Measurements from ENCODE around the gene KDM8.
"Not testable (repeated sequence)": the region's sequence is repeated elsewhere in the genome, so short reads cannot be mapped to it uniquely, and the experiment has no call there.

KDM8 gene

DNA sequence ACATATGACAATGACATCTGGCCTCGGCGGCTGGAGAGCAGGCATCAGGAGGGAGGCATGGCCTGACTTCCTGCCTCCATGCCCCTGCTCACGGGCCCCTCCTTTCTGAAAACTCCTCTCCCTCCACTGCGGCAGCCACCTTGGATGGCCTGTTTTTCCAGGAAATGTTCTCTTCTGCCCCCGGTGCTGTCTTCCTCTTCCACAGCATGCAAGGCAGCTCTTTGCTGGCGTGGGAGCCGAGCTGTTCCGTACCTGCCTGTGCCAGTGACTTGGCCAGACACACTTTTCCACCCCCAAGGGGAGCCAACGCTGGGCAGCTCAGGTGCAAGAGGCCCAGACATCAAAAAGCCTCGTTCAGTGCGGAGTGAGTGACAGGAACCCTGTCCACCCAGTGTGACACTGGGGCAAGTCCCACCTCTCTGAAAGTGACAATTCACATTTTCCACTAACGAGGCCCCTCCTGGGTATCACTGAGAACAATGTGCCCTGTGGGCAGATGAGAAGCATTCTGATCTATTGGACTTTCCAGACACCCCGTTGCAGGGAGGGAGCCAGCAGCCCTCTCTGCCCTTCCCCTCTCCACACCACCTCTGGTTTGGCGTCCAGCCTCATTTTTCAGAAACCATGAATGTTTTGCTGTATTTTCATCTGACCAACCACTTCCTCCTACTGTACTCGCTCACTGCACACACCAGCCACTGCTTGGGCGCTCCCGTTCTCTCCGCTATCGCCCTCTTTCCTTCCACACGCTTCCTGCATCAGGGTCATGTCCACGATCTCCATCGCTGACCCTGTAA is 34.1 kb downstream of the KDM8 start:
- Histone ChIP-seq H3K27ac (peak overlapping the region in 20 of 21 experiments; percentile 67 to 96 (median 84)), H3K4me3 (no peak overlapping the region)

- Histone ChIP-seq H3K4me3 (no peak overlapping the region), H3K27ac (peak overlapping the region in 20 of 21 experiments; percentile 67 to 96 (median 84))
Measured at GRCh38 chr16:27238016-27238587, 34.8 kb downstream of the KDM8 start.

GRCh38 chr16:27238591-27238990 is 35.3 kb downstream of the KDM8 start:
- Histone ChIP-seq H3K4me3 (no peak overlapping the region), H3K27ac (peak overlapping the region in 16 of 21 experiments; percentile 76 to 96 (median 85))

DNA sequence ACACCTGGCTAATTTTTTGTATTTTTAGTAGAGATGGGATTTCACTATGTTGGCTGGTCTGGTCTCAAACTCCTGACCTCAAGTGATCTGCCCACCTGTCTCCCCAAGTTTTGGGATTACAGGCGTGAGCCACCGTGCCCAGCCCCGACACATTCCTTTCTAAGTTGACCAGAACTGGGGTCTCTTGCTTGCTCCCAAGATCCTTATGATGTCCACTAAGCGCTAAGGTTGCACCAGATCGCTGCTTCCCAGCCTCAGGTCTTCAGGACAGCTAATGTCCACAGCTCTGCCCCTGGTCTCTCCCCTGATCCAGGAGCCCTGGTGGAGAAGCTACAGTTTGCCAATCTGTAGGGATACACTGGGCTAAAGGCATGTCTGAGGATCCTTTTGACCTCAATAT is 35.7 kb downstream of the KDM8 start:
- no peak overlapping the region for H3K4me3 ChIP-seq
- H3K27ac ChIP-seq, result peak overlapping the region in 9 of 21 experiments; percentile 2 to 96 (median 85)

GRCh38 chr16:27239906-27240655 is 36.8 kb downstream of the KDM8 start:
- H3K4me3 ChIP-seq, result no peak overlapping the region
- H3K27ac ChIP-seq, result peak overlapping the region in 8 of 21 experiments; percentile 3 to 96 (median 36)

- H3K27ac ChIP-seq, result peak overlapping the region in 16 of 21 experiments; percentile 6 to 87 (median 54)
- H3K4me3 ChIP-seq, result no peak overlapping the region
Measured at GRCh38 chr16:27240948-27241531, 37.7 kb downstream of the KDM8 start.

DNA sequence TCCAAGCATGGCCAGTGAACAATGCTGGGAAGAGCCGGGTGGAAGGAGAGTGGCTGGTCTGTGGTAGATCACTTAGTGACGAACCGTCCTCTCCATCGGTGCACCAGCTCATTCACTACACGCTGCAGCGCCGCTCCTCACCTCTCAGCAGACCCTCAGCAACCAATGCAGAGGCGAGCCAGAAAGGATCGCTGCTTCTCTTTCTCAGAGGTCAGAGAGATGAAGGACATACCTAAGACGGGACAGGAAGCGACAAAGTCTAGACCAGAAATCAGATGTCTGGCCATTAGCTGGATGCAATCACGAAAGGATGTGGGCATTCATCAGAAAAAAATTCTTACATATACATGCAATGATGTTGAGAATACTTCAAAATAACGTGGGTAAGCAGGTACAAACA is 38.3 kb downstream of the KDM8 start:
- Histone ChIP-seq H3K4me3 (no peak overlapping the region), H3K27ac (peak overlapping the region in 15 of 21 experiments; percentile 16 to 87 (median 57))

GRCh38 chr16:27242398-27242797 is 39.1 kb downstream of the KDM8 start:
- H3K27ac ChIP-seq, result peak overlapping the region in 18 of 21 experiments; percentile 2 to 87 (median 72)
- peak overlapping the region in 2 of 7 experiments; percentile 2 to 3 for H3K4me3 ChIP-seq

DNA sequence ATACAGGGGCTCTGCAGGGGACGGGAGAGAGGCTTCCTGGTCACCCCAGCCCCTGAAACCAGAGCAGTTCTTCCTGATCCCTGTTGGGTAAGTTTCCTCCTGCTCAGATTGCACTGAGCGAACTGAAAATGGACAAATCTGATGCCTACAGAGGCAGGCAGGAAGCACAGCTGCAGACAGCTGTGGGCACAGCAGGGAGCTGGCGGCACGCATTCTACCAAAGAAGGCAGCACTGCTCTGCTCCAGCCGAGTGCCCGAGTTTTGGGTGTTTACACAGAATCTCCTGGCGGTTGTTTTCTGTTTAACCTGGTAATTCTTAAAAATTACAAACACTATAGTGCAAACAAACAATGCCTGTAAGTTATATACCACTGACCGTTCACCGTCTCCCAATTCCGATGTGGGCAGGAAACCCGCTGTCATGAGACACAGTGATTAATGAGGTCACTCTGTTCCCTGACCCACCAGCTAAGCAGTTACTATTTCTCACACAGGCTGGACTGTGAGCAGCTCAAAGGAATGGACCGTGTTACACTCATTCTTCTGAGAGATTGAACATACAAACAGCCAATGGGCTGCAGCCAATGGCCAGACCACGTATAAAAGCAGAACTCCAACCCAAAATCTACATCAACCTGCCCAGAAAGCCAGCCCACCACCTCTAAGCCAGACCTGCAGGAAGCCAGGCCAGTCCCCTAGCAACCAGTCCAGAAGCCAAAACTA is 39.7 kb downstream of the KDM8 start:
- H3K27ac ChIP-seq, result peak overlapping the region in 19 of 21 experiments; percentile 5 to 87 (median 71)
- peak overlapping the region in 2 of 7 experiments; percentile 2 to 3 for H3K4me3 ChIP-seq

DNA sequence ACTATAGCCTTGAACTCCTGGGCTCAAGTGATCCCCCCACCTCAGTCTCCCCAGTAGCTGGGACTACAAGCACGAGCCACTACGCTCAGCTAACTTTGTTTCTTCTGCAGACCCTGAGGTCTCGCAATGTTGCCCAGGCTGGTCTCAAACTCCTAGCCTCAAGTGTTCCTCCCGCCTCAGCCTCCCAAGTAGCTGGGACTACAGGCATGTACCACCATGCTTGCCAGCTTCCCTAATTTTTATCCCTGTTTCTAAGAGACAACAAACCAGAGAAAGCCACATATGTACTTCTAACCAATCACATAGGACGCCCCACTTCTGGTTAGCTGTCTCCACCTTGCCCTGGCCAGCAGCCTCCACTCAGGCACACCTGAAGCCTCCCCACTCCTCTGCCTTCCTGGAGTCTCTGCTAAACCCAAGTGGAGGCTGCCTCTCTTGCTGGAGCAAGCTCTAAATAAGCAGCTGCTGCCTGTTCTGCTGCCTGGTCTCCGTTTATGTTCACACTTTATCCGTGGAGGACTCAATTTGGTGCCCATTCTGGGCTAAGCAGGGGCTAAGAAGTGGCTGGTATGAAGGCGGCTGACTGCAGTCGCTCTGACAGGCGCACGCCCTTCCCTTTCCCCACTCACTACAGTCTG is 40.5 kb downstream of the KDM8 start:
- Histone ChIP-seq H3K4me3 (no peak overlapping the region), H3K27ac (peak overlapping the region in 18 of 21 experiments; percentile 7 to 87 (median 72))

DNA sequence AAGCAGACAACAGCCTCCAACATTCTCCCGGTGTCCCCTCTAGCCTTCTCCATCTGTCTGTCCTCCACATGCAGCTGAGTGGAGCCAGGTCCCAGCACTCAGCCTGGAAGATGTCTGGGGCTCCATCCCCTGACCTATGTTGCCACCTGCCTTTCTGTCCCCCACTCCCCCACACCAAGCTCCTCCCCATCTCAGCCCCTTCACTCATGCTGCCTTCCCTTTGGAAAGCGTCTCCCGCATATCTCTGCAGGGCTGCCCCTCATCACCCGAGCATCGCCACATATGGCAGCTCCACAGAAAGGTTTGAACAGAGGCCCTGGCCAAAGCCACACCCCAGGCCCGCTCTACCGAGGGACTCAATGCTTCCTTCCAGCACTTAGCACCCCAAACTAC is 41.0 kb downstream of the KDM8 start:
- Histone ChIP-seq H3K4me3 (no peak overlapping the region), H3K27ac (peak overlapping the region in 19 of 21 experiments; percentile 1 to 87 (median 70))

- H3K27ac ChIP-seq, result peak overlapping the region in 17 of 21 experiments; percentile 14 to 87 (median 74)
- no peak overlapping the region for H3K4me3 ChIP-seq
Measured at GRCh38 chr16:27245276-27246172, 42.2 kb downstream of the KDM8 start.

DNA sequence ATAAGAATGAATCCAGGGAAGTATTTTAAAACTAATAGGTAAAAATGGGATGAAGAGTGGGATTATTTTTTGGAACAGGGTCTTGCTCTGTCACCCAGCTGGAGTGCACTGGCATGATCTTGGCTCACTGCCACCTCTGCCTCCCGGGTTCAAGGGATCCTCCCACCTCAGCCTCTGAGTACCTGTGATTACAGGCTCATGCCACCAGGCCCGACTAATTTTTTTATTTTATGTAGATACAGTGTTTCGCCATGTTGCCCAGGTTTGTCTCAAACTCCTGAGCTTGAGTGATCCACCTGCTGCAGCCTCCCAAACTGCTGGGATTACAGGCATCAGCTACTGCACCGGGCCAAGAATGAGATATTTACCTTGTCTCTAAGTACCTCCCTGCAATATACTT is 43.1 kb downstream of the KDM8 start:
- H3K4me3 ChIP-seq, result no peak overlapping the region
- peak overlapping the region in 14 of 21 experiments; percentile 9 to 87 (median 58) for H3K27ac ChIP-seq

DNA sequence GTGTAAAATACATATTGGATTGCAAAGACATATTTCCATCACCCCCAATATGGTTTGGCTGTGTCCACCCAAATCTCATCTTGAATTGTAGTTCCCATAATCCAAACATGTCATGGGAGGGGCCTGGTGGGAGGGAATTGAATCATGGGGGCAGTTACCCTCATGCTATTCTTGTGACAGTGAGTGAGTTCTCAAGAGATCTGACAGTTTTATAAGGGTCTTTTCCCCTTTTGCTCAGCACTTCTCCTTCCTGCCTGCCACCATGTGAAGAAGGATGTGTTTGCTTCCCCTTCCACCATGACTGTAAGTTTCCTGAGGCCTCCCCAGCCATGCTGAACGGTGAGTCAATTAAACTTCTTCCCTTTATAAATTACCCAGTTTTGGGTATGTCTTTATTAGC is 43.8 kb downstream of the KDM8 start:
- H3K27ac ChIP-seq, result peak overlapping the region in 8 of 21 experiments; percentile 6 to 87 (median 54)

DNA sequence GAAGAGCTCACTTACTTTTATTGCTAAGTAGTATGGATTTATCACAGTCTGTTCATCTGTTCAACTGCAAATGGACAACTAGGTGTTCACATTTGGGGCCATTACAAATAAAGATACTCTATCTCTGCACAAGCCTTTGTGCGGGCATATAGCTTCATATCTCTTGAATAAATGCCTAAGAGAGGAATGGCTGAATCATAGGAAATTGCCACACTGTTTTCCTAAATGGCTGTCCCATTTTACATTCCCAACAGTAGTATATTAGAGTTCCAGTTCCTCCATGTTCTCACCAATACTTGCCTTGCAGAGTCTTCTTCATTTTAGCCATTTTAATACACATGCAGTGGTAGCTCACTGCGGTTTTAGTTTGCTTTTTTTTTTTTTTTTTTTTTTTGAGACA is 44.7 kb downstream of the KDM8 start:
- Histone ChIP-seq H3K27ac (no peak overlapping the region), H3K4me3 (no peak overlapping the region)

More for the DNA sequence above, 43.8 kb downstream of the KDM8 start:
- H3K4me3 ChIP-seq, result not testable (repeated sequence)

DNA sequence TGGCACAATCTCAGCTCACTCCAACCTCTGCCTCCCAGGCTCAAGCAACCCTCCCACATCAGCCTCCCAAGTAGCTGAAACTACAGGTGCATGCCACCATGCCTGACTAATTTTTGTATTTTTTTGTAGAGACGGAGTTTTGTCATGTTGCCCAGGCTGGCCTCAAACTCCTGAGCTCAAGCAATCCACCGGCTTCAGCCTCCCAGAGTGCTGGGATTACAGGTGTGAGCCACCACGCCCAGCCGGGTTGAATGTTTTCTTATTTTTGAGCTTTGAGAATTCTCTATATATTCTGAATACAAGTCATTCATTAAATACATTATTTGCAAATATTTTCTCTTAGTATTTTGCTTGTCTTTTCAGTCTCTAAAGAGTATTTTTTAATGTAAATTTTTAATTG is 45.6 kb downstream of the KDM8 start:
- not testable (repeated sequence) for H3K4me3 ChIP-seq, H3K27ac ChIP-seq

- Histone ChIP-seq H3K27ac (peak overlapping the region in 1 of 21 experiments; percentile 7), H3K4me3 (no peak overlapping the region)
Measured at GRCh38 chr16:27251541-27252205, 48.3 kb downstream of the KDM8 start.
